Nephron (organoid): ENCODE measurements around the gene SEC14L6.
"Not testable (repeated sequence)": the region's sequence is repeated elsewhere in the genome, so short reads cannot be mapped to it uniquely, and the experiment has no call there.

Source experiments
- H3K27ac Mint-ChIP-seq, 3 experiments: 2 replicates each; pipeline ENCODE4 v1.8.0; 2020; ENCODE audit warnings: mixed read lengths in 3 of 3, mild to moderate bottlenecking in 2 of 3, moderate library complexity in 1 of 3
- H3K27me3 Mint-ChIP-seq: 2 replicates; pipeline ENCODE4 v1.8.0; 2021; ENCODE audit warnings: low read depth, mild to moderate bottlenecking, moderate library complexity, mixed read lengths
- H3K36me3 Mint-ChIP-seq: 2 replicates; pipeline ENCODE4 v1.8.0; 2020; ENCODE audit warnings: low read depth, mixed read lengths
- H3K4me1 Mint-ChIP-seq: 2 replicates; pipeline ENCODE4 v1.8.0; 2020; ENCODE audit warnings: mixed read lengths
- H3K4me3 Mint-ChIP-seq, 3 experiments: 2 replicates each; pipeline ENCODE4 v1.8.0; 2020; ENCODE audit warnings: mild to moderate bottlenecking in 3 of 3, mixed read lengths in 3 of 3, moderate library complexity in 2 of 3
- H3K9me3 Mint-ChIP-seq: 2 replicates; pipeline ENCODE4 v1.8.0; 2020; ENCODE audit warnings: mixed read lengths
- CTCF ChIP-seq, 3 experiments: fragments of 200-600 bp; sonication (generic); IDR thresholded peaks; one replicate each; pipeline ENCODE4 v1.5.0; 2021; ENCODE audit warnings: antibody characterized with exemption in 3 of 3; ENCODE audit not compliant: unreplicated experiment in 3 of 3

The SEC14L6 gene

GRCh38 chr22:30569674-30570202 lies 23.2 kb upstream of the SEC14L6 start:
- H3K27me3 Mint-ChIP-seq, result peaks cover 37% of the 10 kb centered on the region
- TF ChIP-seq CTCF (IDR thresholded peaks at IDR 0.05; ENCODE audit: unreplicated experiment in 3 of 3), result no peak
- no peaks in the 10 kb centered on the region for H3K9me3 Mint-ChIP-seq
- peaks cover 9% of the 10 kb centered on the region for H3K4me1 Mint-ChIP-seq
- H3K4me3 Mint-ChIP-seq, result no peak overlapping the region
- H3K27ac Mint-ChIP-seq, result no peak overlapping the region
- H3K36me3 Mint-ChIP-seq, result no peaks in the 10 kb centered on the region

DNA sequence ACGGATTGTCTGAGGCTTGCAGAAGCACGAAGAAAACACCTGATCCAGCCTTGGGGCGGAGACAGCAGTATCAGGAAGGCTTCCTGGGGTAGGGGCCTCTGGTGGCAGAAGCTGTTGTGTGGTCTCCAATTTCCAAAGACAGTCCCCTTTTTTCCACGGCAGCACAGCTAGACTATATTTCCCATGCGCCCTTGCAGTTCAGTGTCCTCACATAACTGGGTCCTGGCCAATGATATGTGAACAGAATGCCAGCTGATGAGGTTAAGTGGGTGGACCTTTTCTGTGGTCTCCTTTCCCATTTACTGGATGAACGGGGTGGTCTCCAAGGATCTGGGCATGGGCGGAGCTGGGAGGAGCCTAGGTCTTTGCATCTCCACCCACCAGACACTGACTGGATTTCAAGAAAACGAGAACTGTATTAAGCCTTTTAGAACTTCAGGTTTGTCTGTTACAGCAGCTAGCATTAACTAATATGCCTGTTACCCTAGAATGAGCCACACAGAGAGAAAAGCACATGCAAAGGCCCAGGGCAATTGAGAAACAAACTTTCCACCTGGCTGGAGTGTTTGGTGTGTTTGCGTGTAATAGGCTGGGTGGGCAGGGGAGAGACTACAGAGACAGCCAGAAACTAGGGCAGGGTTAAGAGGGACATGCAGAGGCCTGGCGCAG lies 21.7 kb upstream of the SEC14L6 start:
- Mint-ChIP-seq H3K4me1 (peaks cover 2% of the 10 kb centered on the region), H3K9me3 (no peaks in the 10 kb centered on the region), H3K27ac (no peak overlapping the region), H3K36me3 (no peaks in the 10 kb centered on the region), H3K27me3 (peaks cover 32% of the 10 kb centered on the region), H3K4me3 (no peak overlapping the region)
- TF ChIP-seq CTCF (IDR thresholded peaks at IDR 0.05; ENCODE audit: unreplicated experiment in 3 of 3), result no peak

GRCh38 chr22:30567277-30567676 lies 20.7 kb upstream of the SEC14L6 start:
- H3K27ac Mint-ChIP-seq, H3K4me1 Mint-ChIP-seq, H3K36me3 Mint-ChIP-seq, H3K4me3 Mint-ChIP-seq, H3K9me3 Mint-ChIP-seq: not testable (repeated sequence)
- H3K27me3 Mint-ChIP-seq, result peaks cover 24% of the 10 kb centered on the region

- TF ChIP-seq CTCF (IDR thresholded peaks at IDR 0.05; ENCODE audit: unreplicated experiment in 3 of 3), result no peak
- H3K4me1 Mint-ChIP-seq, result no peaks in the 10 kb centered on the region
- H3K9me3 Mint-ChIP-seq, result no peaks in the 10 kb centered on the region
- H3K27ac Mint-ChIP-seq, result peak overlapping the region in 2 of 3 experiments; percentile 39 to 83
- H3K36me3 Mint-ChIP-seq, result no peaks in the 10 kb centered on the region
- H3K27me3 Mint-ChIP-seq, result peaks cover 20% of the 10 kb centered on the region
- no peak overlapping the region for H3K4me3 Mint-ChIP-seq
These were observed 19.6 kb upstream of the SEC14L6 start for GRCh38 chr22:30566125-30566524.

DNA sequence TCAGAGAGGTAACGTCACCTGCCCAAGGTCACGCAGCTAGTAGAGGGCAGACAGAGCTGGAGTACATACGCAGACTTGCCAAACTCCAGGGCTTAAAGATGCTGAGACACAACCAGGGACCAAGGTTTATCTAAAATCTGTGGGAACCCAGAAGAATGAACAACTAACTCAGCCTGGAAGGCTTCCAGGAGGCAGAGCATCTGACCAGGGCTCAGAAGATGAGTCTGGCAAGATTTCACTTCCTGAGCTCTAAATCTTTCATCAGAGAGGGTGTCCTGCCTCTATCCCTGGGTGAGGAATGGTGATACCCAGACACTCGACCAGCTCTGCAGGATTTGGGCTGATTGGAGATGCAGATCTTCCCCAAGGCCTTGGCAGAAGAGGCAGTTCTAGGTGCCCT lies 18.8 kb upstream of the SEC14L6 start:
- Mint-ChIP-seq H3K9me3 (no peaks in the 10 kb centered on the region), H3K4me3 (no peak overlapping the region), H3K27me3 (peaks cover 24% of the 10 kb centered on the region), H3K36me3 (no peaks in the 10 kb centered on the region), H3K4me1 (no peaks in the 10 kb centered on the region), H3K27ac (no peak overlapping the region)
- TF ChIP-seq CTCF (IDR thresholded peaks at IDR 0.05; ENCODE audit: unreplicated experiment in 3 of 3), result no peak

- Mint-ChIP-seq H3K36me3 (no peaks in the 10 kb centered on the region), H3K9me3 (no peaks in the 10 kb centered on the region), H3K27me3 (peaks cover 22% of the 10 kb centered on the region), H3K4me1 (no peaks in the 10 kb centered on the region), H3K27ac (peak overlapping the region in 1 of 3 experiments; percentile 58), H3K4me3 (no peak overlapping the region)
- no peak for TF ChIP-seq CTCF (IDR thresholded peaks at IDR 0.05; ENCODE audit: unreplicated experiment in 3 of 3)
These were observed 18.2 kb upstream of the SEC14L6 start for GRCh38 chr22:30564761-30565119.
